ENCODE results near the gene ZNF37A. TPM values are rescaled to one million over a fixed set of nuclear protein-coding genes. Genes with fewer than 3 reads are reported as not detected.
"Not testable (repeated sequence)": the region's sequence is repeated elsewhere in the genome, so short reads cannot be mapped to it uniquely, and the experiment has no call there.

The ZNF37A gene
- total and polyA plus RNA-seq, 12 donors: 2.8 to 9.2 (median 7.3) TPM

- intact Hi-C loops (cut with DNase I): no loop called here
- Histone ChIP-seq H3K9me3 (peaks cover 0 to 62% (median 0%) of the 10 kb centered on the region in 11 donors), H3K27me3 (no peaks in the 10 kb centered on the region), H3K27ac (no peak overlapping the region), H3K4me1 (no peaks in the 10 kb centered on the region), H3K4me3 (no peak overlapping the region), H3K36me3 (no peaks in the 10 kb centered on the region)
- WGBS, 2 donors: 61 to 79% methylated on average over 1 of the region's 1 CpG
- DNase-seq (no peak), ATAC-seq (no peak)
- TF ChIP-seq, protein P1, sequence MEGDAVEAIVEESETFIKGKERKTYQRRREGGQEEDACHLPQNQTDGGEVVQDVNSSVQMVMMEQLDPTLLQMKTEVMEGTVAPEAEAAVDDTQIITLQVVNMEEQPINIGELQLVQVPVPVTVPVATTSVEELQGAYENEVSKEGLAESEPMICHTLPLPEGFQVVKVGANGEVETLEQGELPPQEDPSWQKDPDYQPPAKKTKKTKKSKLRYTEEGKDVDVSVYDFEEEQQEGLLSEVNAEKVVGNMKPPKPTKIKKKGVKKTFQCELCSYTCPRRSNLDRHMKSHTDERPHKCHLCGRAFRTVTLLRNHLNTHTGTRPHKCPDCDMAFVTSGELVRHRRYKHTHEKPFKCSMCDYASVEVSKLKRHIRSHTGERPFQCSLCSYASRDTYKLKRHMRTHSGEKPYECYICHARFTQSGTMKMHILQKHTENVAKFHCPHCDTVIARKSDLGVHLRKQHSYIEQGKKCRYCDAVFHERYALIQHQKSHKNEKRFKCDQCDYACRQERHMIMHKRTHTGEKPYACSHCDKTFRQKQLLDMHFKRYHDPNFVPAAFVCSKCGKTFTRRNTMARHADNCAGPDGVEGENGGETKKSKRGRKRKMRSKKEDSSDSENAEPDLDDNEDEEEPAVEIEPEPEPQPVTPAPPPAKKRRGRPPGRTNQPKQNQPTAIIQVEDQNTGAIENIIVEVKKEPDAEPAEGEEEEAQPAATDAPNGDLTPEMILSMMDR (IDR thresholded peaks at IDR 0.05): no peak
Measured at GRCh38 chr10:38147686-38148085, 53.5 kb downstream of the ZNF37A start.

- H3K27me3 ChIP-seq; H3K4me3 ChIP-seq; intact Hi-C loops (cut with DNase I); H3K27ac ChIP-seq; H3K4me1 ChIP-seq; DNase-seq; ATAC-seq; H3K36me3 ChIP-seq: not testable (repeated sequence)
- H3K9me3 ChIP-seq: peaks cover 0 to 51% (median 0%) of the 10 kb centered on the region in 11 donors
- 66 to 80% methylated on average over 5 of the region's 5 CpGs for WGBS, 2 donors
Measured at GRCh38 chr10:38150891-38151463, 56.8 kb downstream of the ZNF37A start.

GRCh38 chr10:38156416-38157269 lies 62.5 kb downstream of the ZNF37A start:
- WGBS, 2 donors: 89% methylated on average over 37 of the region's 37 CpGs
- Histone ChIP-seq H3K9me3 (peaks cover 0 to 72% (median 18%) of the 10 kb centered on the region in 11 donors), H3K4me3 (no peak overlapping the region), H3K36me3 (no peaks in the 10 kb centered on the region), H3K27me3 (no peaks in the 10 kb centered on the region), H3K4me1 (no peaks in the 10 kb centered on the region), H3K27ac (no peak overlapping the region)
- no peak for ATAC-seq
- no peak for DNase-seq
- TF ChIP-seq, protein P1 (IDR thresholded peaks at IDR 0.05): no peak
- intact Hi-C loops (cut with DNase I): no loop called here

- H3K9me3 ChIP-seq: peaks cover 0 to 72% (median 18%) of the 10 kb centered on the region in 11 donors
- DNase-seq (no peak), ATAC-seq (no peak)
- no peaks in the 10 kb centered on the region for H3K4me1 ChIP-seq
- no peaks in the 10 kb centered on the region for H3K36me3 ChIP-seq
- intact Hi-C loops (cut with DNase I): no loop called here
- no peaks in the 10 kb centered on the region for H3K27me3 ChIP-seq
- no peak overlapping the region for H3K27ac ChIP-seq
- 87 to 89% methylated on average over 10 of the region's 10 CpGs for WGBS, 2 donors
- TF ChIP-seq, protein P1 (IDR thresholded peaks at IDR 0.05): no peak
- no peak overlapping the region for H3K4me3 ChIP-seq
Measured at GRCh38 chr10:38157270-38157685, 63.1 kb downstream of the ZNF37A start.

- H3K4me1 ChIP-seq: no peaks in the 10 kb centered on the region
- WGBS, 2 donors: 75 to 76% methylated on average over 2 of the region's 2 CpGs
- H3K27me3 ChIP-seq: no peaks in the 10 kb centered on the region
- peaks cover 0 to 66% (median 18%) of the 10 kb centered on the region in 11 donors for H3K9me3 ChIP-seq
- no peak for DNase-seq
- no peak overlapping the region for H3K4me3 ChIP-seq
- intact Hi-C loops (cut with DNase I): no loop called here
- TF ChIP-seq, protein P1 (IDR thresholded peaks at IDR 0.05): no peak
- no peak for ATAC-seq
- no peaks in the 10 kb centered on the region for H3K36me3 ChIP-seq
- H3K27ac ChIP-seq: no peak overlapping the region
Measured at GRCh38 chr10:38159004-38159403, 64.9 kb downstream of the ZNF37A start.
